Stimulated activated CD8-positive, alpha-beta memory T cell treated with anti-CD3 and anti-CD28 coated beads, Interleukin-15, amount 100 ng/mL, for 24 hours (primary cell): ENCODE data around the gene TRIM71.
"Not testable (repeated sequence)": the region's sequence is repeated elsewhere in the genome, so short reads cannot be mapped to it uniquely, and the experiment has no call there.

ENCODE experiments used
- DNase-seq: peaks from one replicate; pipeline ENCODE4 v3.0.0-alpha.2; 2020; ENCODE audit warnings: low read depth

Gene TRIM71

DNA sequence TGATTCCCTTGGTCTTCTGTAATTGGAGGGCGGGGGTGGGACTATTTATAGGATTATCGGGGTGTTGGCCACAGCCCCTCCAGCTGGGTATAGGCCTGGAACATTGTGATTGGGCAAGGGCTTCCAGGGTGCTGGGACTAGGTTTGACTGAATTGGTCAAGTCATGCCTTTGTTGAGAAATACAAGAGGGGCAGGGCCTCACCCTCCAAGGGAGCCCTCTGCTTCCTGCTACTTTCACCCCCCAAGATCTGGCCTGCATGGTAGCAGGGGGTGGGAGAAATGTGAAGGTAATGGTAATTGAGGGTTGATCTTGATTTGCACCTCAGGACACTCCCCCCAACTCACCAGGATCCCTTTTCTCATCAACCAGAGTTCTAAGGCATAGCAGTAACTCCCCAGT lies 25.2 kb downstream of the TRIM71 start:
- DNase-seq = no peak

DNA sequence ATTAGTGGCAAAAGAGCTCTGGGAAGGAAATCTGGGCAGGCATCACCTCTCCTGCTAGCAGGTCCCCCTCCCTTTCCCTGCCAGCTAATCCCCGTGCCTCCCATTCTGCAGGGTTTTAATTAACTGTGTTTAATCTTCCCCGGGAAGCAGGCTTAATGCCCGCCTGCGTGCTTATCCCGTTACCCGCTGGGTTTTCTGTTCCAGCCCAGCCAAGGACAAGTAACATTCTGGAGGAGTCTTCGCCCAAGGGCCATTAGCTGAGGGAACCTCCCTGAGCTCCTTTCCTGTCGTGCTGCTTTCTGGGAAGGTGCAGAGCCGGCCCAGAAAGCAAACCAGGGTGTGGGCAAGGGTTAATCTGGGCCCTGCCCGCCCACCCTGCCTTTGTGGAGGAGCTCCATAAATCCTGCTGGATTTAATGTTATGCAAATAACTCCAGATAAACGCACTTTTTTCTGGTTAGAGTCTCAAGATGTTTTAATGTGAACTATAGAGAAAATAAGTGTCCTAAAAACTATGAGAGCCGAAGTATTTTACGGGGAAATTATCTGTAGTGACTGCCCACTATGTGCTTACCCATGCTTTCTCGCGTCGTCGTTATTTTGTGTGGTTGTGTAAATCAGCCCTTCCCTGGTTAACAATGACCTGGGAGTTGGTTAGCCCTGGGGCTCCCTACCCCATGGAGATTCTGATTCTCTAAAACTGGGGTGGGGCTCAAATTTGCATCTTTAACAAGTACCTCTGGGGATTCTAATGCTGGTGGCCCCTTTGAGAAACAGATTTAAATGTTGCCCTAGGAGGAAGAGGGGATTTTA lies 25.9 kb downstream of the TRIM71 start:
- DNase-seq = no peak

DNA sequence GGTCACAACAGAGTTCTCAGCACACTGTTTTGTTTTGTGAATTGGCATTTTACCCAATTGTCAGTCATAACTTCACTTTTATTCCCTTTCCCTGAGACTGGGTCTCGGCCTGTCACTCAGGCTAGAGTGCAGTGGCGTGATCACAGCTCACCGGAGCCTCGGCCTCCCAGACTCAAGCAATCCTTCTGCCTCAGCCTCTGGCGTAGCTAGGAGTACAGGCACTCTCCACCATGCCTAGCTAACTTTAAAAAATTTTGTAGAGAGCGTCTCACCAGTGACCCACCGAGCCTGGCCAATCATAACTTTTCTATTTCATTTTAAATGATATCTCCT lies 26.5 kb downstream of the TRIM71 start:
- DNase-seq = no peak

DNA sequence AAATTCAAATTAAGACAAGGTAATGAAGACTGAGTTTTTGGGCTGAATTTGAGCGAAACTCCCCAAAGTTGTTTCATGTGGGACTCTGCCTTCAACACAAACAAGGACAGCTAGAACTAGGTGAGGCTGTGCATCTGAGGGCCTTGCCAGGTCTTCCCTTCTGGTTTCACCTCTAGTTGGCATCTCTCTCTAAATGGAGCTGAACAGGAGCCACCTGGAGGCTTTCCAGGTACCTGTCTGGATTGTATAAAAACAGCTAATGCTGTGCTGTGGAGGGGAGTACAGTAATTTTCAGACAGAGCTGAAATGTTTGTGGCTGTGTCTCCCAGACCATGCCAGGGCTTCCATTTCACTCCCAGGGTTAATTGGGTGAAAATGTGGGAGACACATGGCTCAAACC lies 27.1 kb downstream of the TRIM71 start:
- no peak for DNase-seq

DNA sequence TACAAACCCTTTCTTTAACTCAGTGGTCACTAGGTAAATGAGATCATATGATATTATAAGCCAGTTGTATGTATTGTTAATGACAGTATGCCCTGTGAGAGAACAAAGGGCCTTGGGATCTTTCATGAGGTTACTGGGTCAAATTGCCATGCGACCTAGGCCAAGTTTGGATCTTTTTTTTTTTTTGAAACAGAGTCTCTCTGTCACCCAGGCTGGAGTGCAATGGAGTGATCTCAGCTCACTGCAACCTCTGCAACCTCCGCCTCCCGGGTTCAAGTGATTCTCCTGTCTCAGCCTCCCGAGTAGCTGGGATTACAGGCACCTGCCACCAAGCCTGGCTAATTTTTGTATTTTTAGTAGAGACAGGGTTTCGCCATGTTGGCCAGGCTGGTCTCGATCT lies 27.7 kb downstream of the TRIM71 start:
- DNase-seq = not testable (repeated sequence)

DNA sequence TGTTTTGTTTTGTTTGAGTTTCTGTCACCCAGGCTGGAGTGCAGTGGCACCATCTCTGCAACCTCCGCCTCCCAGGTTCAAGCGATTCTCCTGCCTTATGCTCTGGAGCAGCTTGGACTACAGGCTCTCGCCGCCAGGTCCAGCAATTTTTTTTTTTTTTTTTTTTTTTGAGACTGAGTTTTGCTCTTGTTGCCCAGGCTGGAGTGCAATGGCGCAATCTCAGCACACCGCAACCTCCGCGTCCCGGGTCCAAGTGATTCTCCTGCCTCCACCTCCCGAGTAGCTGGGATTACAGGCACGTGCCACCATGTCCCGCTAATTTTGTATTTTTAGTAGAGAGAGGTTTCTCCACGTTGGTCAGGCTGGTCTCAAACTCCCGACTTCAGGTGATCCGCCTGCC lies 29.2 kb downstream of the TRIM71 start:
- not testable (repeated sequence) for DNase-seq

DNA sequence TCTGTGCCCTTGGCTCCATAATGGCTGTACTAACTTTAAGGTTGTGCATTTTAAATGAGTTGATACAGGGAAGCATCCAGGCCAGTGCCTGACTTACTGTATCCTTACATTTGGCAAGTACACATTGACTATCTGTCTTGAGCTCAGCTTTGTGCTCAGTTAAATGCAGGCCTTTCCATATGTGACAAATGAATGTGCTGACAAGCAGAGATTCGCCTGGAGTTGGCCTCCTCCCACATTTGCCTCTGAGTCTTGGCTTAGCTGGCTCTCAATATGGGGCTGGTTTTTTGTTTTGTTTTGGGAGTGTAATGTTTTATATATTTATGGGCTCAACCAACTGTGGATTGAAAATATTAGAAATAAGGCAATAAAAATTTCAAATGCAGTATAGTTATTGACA lies 29.7 kb downstream of the TRIM71 start:
- DNase-seq = no peak

DNA sequence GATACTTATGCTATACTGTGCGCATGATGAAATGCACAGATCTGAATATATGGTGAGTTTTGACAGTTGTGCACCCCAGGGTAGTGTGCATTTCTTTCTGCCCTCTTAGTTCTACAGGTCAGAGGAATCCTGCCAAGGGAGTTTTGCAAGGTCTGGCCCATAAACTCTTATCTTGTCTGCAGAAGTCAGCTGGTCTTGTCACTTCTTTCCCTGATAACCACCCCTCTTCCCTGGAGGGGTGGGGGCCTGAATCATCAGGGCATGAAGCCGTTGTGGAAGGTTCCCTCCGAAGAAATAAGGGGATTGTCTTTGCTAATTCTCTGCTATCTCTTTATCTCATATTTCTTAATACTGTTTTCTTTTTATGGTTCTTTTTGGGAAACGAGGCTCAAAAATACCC lies 30.4 kb downstream of the TRIM71 start:
- DNase-seq = no peak

DNA sequence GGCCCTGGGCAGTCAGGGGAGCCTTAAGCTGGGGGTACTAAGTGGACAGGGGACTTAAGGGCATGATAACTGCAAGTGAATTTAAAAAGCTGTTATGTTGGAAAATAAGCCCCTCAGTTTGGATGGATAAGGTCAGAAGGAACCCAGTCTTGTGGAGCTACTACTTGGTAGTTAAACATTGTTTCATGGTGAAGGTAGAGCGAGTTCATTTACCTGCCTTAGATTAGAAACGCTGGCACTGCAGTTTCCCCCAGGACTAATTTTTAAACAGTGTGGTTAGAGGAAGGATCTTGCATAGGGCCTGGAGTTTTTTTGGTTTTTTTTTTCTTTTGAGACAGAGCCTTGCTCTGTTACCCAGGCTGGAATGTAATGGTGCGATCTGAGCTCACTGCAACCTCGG lies 31.2 kb downstream of the TRIM71 start:
- no peak for DNase-seq

DNA sequence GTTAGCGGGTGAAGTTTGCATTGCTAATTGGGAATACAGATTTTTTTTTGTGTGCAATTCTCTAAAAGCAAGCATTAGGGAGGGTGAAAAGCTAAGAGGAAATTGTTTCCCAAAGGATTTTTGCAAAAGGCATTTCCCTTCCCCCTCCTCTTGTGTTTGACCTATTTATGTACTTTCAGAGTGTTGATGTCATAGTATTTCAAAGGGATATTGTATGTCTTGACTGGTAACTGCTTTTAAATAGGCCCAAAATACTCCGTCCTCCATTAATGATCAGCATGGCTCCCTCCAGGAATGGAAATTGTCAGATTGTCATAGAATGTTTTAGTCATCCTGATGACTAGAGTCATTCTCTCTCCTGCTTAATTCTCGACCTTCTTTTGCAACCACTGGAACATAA lies 32.4 kb downstream of the TRIM71 start:
- DNase-seq = no peak

DNA sequence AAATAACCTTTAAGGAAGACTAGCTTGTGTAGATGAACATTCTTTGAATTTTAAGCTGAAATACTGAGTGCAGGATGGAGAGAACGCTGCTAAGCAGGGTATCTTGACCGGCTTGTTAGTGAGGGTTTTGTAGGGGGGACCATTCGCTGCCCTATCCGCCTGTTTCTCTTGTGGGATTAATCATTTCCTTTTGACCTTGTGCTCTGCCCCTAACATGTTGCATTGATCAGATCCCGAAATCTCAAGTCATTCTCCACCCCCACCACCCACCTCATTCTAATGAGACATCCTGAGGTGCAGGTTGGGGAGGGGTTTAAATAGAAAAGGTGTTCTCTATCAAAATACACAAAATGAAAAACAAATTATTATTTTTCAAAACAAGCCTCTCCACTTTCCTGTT lies 32.8 kb downstream of the TRIM71 start:
- no peak for DNase-seq

DNA sequence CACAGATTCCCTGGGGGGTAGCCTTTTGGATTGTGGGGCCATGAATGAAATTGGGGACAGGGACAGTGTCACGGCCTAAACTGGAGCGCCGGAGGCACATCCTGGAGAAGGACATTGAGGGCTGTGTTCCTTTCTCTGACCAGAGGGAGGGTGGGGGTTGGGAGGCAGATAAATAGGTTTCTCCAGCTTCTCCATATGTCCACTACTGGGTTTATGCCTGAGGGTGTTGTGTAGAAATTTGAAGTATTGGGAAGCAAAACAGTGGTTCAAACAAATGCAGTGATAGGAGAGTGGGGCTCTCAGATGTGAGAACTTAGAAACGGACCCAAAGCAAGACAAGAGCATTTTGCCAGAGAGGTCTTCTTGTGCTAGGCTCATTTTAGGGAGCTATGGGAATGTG lies 34.3 kb downstream of the TRIM71 start:
- DNase-seq = no peak

DNA sequence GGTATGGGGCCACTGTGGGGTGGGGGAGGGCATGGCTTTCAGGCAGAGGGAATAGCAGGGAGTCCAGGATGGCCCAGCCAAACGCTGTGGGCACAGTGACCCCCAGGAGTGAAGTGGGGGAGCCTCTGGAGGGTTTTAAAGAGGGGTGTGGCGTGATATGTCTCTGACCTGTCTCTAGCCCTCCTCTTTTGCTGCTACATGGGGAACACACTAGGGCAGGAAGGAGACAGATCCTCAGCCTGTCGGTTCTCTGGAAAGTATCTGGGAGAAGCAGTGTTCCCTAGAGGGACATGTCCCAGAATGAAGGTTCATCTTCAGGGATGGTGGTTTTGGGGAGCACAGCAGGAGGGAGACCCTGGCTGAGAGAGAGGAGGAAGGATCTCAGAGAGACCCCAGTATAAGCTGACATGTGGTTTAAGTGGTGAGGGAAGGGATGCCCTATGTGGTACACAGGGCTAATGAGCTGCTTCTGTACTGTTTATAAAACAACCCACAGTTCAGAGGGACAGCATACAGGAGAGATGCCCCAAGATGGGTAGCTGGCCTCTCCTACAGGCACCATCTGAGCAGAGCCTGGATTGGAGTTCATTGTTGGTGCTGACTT lies 37.7 kb downstream of the TRIM71 start:
- DNase-seq = no peak

DNA sequence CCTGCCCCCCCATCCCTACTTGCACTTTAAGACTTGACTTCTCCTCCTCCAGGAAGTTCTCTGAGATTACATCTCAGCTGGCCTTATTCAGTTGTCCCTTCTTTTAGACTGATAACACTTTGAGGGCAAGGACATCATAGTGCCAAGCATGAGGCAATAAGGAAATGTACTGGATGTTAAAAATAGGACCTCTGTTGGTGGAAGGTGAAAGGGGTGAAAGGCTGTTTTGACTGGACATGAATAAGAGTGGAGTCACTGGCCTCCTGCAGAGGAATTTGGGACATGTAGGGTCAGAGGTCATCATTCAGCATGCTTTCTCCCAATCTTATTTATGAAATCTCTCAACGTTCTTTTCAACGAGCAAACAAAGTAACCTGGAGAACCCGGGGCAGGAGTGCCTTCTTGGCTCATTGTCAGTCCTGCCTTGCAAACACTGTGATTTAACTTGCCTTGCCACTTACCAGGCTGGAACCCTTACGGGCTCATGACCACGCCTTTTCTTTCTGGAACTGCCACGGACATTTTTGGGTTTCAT lies 38.6 kb downstream of the TRIM71 start:
- DNase-seq = no peak

DNA sequence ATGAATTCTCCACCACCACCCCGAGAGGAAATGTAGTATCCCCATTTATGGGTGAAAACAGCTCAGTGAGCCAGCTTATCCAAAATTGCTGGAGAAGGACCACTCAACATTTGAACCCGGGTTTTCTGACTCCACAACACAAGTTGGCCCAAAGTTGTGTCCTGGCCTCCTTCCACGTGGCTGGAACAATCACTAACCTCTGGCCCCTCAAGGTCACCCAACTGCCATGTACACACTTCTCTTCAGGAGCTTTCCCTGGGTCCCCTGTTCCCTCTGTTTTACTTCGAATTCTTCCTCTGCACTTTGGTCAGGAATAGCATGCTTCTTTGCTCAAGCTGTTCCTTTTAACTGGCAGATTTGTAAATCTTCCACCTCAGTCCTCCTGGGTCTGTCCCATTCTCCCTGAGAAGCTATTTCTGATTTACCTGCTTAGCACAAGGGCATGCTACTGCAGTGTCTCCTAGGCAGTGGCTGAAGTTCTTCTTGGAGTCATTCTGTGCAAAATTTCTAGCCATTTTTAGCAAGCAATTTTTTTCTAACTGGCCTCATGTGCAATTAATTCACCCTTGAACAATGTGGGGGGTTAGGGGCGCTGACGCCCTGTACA lies 39.2 kb downstream of the TRIM71 start:
- DNase-seq = no peak

DNA sequence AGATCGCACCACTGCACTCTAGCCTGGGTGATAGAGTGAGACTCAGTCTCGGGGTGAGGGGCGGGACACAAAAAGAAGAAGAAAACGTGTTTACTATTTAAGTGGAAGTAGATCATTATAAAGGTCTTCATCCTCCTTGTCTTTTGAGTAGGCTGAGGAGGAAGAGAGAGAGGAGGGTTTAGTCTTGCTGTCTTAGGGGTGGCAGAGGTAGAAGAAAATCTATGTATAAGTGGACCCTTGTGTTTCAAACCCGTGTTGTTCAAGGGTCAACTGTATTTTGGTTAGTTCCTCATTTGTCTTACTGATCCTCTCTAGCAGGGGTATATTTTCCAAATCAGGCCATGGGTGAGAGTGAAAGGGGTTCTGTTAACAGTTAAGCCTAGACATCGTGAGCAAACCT lies 40.1 kb downstream of the TRIM71 start:
- no peak for DNase-seq

DNA sequence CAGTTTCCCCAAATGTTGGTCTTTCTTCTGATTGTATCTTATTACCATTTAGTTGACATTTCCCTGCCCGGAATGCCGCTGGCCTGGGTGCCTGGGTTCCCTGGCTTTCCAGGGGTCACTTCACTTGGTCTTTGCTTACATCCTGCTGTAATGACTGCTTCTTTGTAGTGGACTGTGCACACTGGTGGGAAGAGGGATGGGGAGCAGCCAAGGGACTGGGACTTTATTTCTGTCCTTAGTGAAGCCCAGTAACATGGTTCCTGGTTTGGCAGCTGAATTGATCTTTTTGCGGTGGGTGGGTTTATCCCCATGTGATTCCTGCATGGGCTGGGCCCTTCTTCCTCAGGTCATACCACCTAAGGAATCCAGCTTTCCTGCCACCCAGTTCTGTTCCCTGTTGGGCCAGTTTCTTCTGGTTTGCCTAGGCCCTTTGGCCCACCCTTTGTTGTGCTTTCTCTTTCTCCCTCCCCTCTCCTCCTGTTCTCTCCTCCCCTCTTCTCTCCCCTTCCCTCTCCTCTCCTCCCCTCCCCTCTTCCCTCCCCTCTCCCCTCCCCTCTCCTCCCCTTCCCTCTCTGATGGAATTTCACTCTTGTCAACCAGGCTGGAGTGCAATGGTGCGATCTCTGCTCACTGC lies 41.9 kb downstream of the TRIM71 start:
- no peak for DNase-seq

DNA sequence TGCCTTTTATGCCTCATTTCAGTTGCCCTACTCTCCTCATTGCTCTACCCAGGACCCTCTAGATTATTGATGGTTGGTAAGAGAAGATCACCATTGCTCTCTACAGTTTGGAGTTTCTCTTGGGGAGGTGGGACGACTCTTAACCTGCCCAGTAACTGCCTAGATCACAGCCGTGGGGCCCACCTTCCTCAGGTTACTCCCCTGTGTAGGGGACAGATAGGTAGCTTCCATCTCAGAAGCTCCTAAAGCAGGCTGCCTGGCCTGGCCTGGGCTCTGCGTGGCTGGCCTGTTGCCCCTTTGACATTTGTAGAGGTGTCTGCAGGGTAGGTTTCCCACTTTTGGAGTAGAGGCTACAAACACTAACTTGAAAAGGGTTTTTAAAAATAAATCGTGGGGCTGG lies 42.7 kb downstream of the TRIM71 start:
- DNase-seq = no peak

DNA sequence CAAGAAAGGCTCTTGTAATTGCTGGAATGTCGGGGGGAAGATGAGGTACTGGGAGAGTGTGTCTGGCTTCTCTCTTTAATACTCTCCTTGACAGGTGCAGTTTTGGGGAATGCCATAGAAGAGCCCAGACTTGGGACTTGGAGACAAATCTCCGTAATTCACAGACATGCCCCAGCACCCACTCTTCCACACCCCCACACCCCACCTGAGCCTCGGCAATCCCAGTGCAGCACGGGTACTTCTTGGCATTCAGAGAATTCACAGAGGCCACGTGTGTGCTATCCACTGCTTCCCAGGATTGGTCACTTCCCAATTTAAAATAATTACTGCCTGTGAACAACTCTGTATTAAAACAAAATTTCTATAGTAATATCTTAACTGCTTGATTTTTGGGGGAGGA lies 43.9 kb downstream of the TRIM71 start:
- no peak for DNase-seq

DNA sequence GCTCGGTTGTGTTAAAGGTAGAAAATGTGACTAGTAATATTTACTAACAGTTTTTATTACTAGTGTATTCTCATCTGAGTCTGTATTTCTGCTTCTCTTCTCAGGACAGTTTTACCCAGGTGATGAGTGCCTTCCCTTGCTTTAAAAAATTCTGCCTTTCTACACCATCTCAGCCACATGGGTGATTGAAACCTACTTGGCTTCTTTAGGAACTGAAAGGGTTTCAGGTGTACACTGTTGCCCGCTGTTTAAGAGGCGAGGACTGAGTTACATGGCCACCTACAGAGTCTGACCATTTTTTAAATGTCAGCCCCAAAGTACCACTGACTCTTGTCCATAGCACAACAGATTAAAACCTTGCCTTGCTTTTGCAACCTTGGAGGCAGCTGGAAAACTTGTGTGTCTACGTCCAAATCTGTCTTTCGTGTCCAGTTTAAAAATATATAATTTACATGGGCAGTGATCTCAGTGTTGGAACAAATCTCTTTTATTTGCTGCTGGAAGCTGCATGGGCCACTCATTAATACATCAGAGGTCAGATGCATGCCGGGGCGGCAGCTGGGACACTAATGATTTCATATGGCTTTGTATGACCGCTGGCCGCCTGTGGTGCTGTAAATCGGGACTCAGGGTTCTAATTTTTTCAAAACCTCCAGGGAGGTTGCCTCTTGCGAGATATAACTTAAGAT lies 44.6 kb downstream of the TRIM71 start:
- DNase-seq = no peak

DNA sequence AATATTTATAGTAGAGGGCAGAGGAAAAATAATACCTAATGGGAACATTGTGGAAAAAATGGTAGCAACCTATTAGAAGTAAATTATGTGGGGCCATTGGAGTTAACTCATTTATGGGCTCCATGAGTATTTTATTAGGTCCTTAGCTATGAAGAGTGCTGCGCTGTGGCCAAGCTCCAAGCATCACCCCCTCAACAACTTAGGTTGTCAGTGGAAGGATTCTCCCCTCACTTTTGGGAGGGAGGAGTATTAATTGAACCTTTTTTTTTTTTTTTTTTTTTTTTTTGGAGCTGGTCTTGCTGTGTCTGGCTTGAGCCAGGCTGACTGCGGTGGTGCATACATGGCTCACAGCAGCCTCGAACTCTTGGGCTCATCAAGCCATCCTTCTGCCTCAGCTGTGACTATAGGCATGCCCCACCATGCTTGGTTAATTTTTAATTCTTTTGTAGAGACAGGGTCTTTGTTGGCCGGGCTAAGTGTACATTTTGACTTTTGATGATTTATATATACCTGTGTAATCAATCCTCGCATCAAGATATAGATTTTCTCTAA lies 45.2 kb downstream of the TRIM71 start:
- DNase-seq = no peak

DNA sequence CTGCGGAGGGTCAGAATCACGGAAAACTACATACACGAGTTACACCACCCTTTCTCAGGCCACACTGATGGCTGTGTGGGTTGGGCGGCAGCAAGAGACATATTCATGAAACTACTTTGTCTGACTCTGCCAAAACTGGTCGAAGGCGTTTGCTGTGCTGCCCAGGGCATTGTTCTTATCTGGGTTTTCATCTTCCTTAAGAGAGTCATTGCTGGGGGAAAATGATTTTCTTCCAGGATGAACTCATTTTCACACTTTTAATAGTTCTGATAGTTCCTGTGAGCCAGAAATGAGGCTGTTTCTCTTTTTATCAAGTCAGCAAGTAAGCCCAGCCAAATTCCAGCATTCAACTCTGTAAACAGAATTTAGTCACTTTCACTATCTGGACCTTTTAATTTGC lies 47.6 kb downstream of the TRIM71 start:
- DNase-seq = no peak
